HCT116 (cell line): ENCODE results near the gene CARNS1. TPM values are rescaled to one million over a fixed set of nuclear protein-coding genes. Genes with fewer than 3 reads are reported as not detected.
A peak's percentile ranks its signal among the peaks of the same experiment; 100 is the strongest.
"Not testable (repeated sequence)": the region's sequence is repeated elsewhere in the genome, so short reads cannot be mapped to it uniquely, and the experiment has no call there.

Experiments used
- ATAC-seq: fragments of 200-7000 bp; cut with Tn5 transposase; 2 replicates; pipeline ENCODE4 v1.9.1; 2020; ENCODE audit warnings: mild to moderate bottlenecking, moderate library complexity
- BruUV-seq: library from RNA; stranded (reverse); fragments of 400-500 nt; replicated peaks from 2 replicates; lab custom pipeline; 2021; lab: Mats Ljungman, UMichigan
- CTCF ChIA-PET: fragments of 300-600 bp; sonication (Branson Sonifier 250); formaldehyde crosslinking; loops from one replicate; lab custom pipeline; 2021; ENCODE audit warnings: antibody characterized with exemption; lab: Charles Lee
- POLR2A ChIA-PET: fragments of 300-600, 350-600 bp; sonication (Branson Sonifier 250); formaldehyde crosslinking; loops from one replicate; lab custom pipeline; 2021; ENCODE audit warnings: antibody characterized with exemption; lab: Charles Lee
- RAD21 ChIA-PET, 2 experiments: fragments of 300-600 bp; sonication (Branson Sonifier 250); formaldehyde crosslinking; loops; one replicate each; lab custom pipeline; 2023; ENCODE audit warnings: low total read pairs in 2 of 2; ENCODE audit not compliant: uncharacterized antibody in 2 of 2, unreplicated experiment in 2 of 2, low non-redundant PET in 1 of 2; lab: Charles Lee
- DNase-seq: peaks from one replicate; pipeline ENCODE4 v3.0.0-alpha.2; 2010; ENCODE audit warnings: low read depth, low spot score
- H2AFZ ChIP-seq: fragments of 200-600 bp; shearing (Covaris generic), sonication (generic); 2 replicates; pipeline ENCODE4 v1.6.1; 2017; ENCODE audit warnings: low read depth, mixed run types, mixed read lengths, antibody characterized with exemption, low read length; ENCODE audit not compliant: poor library complexity, severe bottlenecking
- H3K27ac ChIP-seq: 2 replicates; pipeline ENCODE4 v1.5.1; 2012; ENCODE audit warnings: low read depth, low read length
- H3K27me3 ChIP-seq: fragments of 200-600 bp; sonication (generic); 2 replicates; pipeline ENCODE4 v1.6.1; 2016; ENCODE audit warnings: mixed run types, low read length, mixed read lengths; ENCODE audit not compliant: insufficient read depth
- H3K36me3 ChIP-seq, 2 experiments: fragments of 200-500 bp in 1 of 2; fragments of 200-600 bp in 1 of 2; sonication (Bioruptor generic) in 1 of 2; sonication (generic) in 1 of 2; 2 replicates each; pipeline versions ENCODE4 v1.5.1 to v1.6.1; 2014 to 2016; ENCODE audit warnings: low read length in 2 of 2, inconsistent platforms in 1 of 2, mixed read lengths in 1 of 2, mixed run types in 1 of 2; ENCODE audit not compliant: insufficient read depth in 2 of 2, control insufficient read depth in 1 of 2
- H3K4me1 ChIP-seq, 2 experiments: fragments of 200-600 bp in 1 of 2; sonication (generic) in 1 of 2; 2 replicates each; pipeline versions ENCODE4 v1.5.1 to v1.6.1; 2012 to 2017; ENCODE audit warnings: low read length in 2 of 2, inconsistent platforms in 1 of 2, mild to moderate bottlenecking in 1 of 2, mixed read lengths in 1 of 2, mixed run types in 1 of 2, moderate library complexity in 1 of 2; ENCODE audit not compliant: insufficient read depth in 2 of 2, control insufficient read depth in 1 of 2
- H3K4me2 ChIP-seq: fragments of 200-600 bp; sonication (generic); 2 replicates; pipeline ENCODE4 v1.6.1; 2017; ENCODE audit warnings: mixed run types, low read length, mixed read lengths
- H3K4me3 ChIP-seq, 2 experiments: fragments of 200-600 bp in 1 of 2; sonication (generic) in 1 of 2; replicated peaks in 1 of 2; 2 replicates each; pipeline ENCODE4 v1.5.1; 2011 to 2016; ENCODE audit warnings: low read length in 2 of 2, control low read depth in 1 of 2, low read depth in 1 of 2, mild to moderate bottlenecking in 1 of 2, mixed read lengths in 1 of 2, mixed run types in 1 of 2
- H3K79me2 ChIP-seq: fragments of 200-600 bp; sonication (generic); 2 replicates; pipeline ENCODE4 v1.6.1; 2017; ENCODE audit warnings: mild to moderate bottlenecking, mixed run types, low read length, moderate library complexity, mixed read lengths; ENCODE audit not compliant: insufficient read depth
- H3K9ac ChIP-seq: fragments of 200-600 bp; sonication (generic); 2 replicates; pipeline ENCODE4 v1.6.1; 2016; ENCODE audit warnings: low read length, mixed read lengths
- H3K9me2 ChIP-seq: fragments of 200-600 bp; sonication (generic), shearing (Covaris generic); 2 replicates; pipeline ENCODE4 v1.6.1; 2017; ENCODE audit warnings: mixed run types, mild to moderate bottlenecking, moderate library complexity; ENCODE audit not compliant: insufficient read depth
- H3K9me3 ChIP-seq, 2 experiments: fragments of 200-500 bp in 1 of 2; fragments of 200-600 bp in 1 of 2; sonication (Bioruptor generic) in 1 of 2; sonication (generic) in 1 of 2; 2 replicates each; pipeline ENCODE4 v1.6.1; 2014 to 2017; ENCODE audit warnings: low read length in 2 of 2, mixed read lengths in 2 of 2, inconsistent platforms in 1 of 2, low read depth in 1 of 2, mild to moderate bottlenecking in 1 of 2, mixed run types in 1 of 2, moderate library complexity in 1 of 2; ENCODE audit not compliant: control insufficient read depth in 1 of 2, insufficient read depth in 1 of 2
- H4K20me1 ChIP-seq: fragments of 200-600 bp; sonication (generic), shearing (Covaris generic); 2 replicates; pipeline ENCODE4 v1.6.1; 2017; ENCODE audit warnings: mixed run types, mild to moderate bottlenecking, moderate library complexity; ENCODE audit not compliant: insufficient read depth
- CEBPB ChIP-seq: IDR thresholded peaks from 2 replicates; pipeline ENCODE4 v1.6.1; 2012; ENCODE audit warnings: low read depth
- ELF1 ChIP-seq: IDR thresholded peaks from 2 replicates; pipeline ENCODE4 v1.6.1; 2012; ENCODE audit warnings: low read depth, borderline replicate concordance
- POLR2A ChIP-seq: IDR thresholded peaks from 2 replicates; pipeline ENCODE4 v1.7.0; 2011; ENCODE audit warnings: borderline replicate concordance; ENCODE audit not compliant: insufficient read depth, insufficient read length; ENCODE audit errors: extremely low read depth
- POLR2AphosphoS5 ChIP-seq: IDR thresholded peaks from 2 replicates; pipeline ENCODE4 v1.6.1; 2011; ENCODE audit warnings: mild to moderate bottlenecking, low read depth, low read length, moderate library complexity
- RAD21 ChIP-seq: IDR thresholded peaks from 2 replicates; pipeline ENCODE4 v1.6.1; 2012; ENCODE audit warnings: low read depth, mild to moderate bottlenecking
- YY1 ChIP-seq: IDR thresholded peaks from 2 replicates; pipeline ENCODE4 v1.6.1; 2011; ENCODE audit warnings: low read length, low read depth, moderate library complexity, mild to moderate bottlenecking; ENCODE audit not compliant: insufficient replicate concordance; ENCODE audit errors: extremely low read depth
- ZFX ChIP-seq: fragments of 450-650 bp; IDR thresholded peaks from 2 replicates; pipeline ENCODE4 v1.6.1; 2017
- intact Hi-C: fragments of 100-400 bp; cut with micrococcal nuclease; formaldehyde crosslinking; loops from 2 replicates; pipeline ENCODE4 v1.10.0; 2022
- total RNA-seq: library from RNA; stranded (reverse); gene quantifications from one replicate; pipeline ENCODE4 v1.2.1, GENCODE V29; 2021; ENCODE audit not compliant: unreplicated experiment
- TF ChIP-seq, protein P1 (sequence below), 3 experiments: fragments of 200-600 bp in 1 of 3; sonication (generic) in 1 of 3; IDR thresholded peaks in 2 of 3; conservative IDR thresholded peaks in 1 of 3; 2 replicates each; pipeline ENCODE4 v1.5.1; 2012 to 2017; ENCODE audit warnings: low read depth in 2 of 3, low read length in 2 of 3, antibody characterized with exemption in 1 of 3, borderline replicate concordance in 1 of 3, control low read depth in 1 of 3, mild to moderate bottlenecking in 1 of 3, mixed read lengths in 1 of 3, mixed run types in 1 of 3, moderate library complexity in 1 of 3; ENCODE audit not compliant: insufficient read depth in 1 of 3

The CARNS1 gene
- total RNA-seq, 1 experiment from 2014 or later, result 1.0 TPM

DNA sequence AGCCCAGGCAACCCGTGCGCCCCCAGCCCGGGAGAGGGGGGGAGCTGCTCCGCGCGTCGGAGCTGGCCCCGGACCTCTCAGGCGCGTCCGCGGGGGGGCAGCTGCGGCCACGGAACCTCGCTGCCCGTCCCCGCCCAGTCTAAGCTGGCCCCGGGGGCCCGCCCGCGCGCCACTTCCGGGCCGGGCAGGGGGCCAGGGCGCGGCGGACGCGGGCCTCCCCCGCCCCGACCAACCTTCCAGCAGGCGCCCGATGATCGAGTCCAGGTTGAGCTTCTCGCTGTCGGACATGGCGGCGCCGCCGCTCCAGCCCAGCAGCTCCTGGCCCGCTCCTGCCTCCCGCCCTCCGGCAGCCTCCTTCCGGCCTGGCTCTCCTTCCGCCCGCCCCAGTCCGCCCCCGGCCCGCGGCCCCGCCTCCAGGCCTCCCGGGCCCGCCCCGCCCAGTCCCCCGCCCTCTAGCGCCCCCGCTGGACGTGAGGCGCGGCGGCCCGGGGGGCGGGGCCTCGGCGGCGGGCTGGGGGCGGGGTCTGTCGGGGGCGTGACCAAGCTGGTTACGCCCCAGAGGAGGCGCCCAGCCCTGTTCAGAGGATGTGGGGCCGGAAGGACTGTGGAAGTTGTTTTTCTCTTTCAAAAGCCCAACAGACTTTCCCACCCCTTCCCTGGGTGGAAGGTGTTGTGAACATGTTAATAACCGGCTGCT, 13.8 kb upstream of the CARNS1 start, which contains the start of gene PPP1CA:
TSS of gene PPP1CA (minus strand) at position 364 of the 697 bp plus-strand sequence. CDS start at position 288, 76 bp downstream.
- intact Hi-C loops, result loop anchor here (1.0 to 2.0 kb wide), 3 partner anchors 44 to 106 kb away; partner anchors contain the start of gene TMEM134
- H4K20me1 ChIP-seq, result no peaks in the 10 kb centered on the region
- H3K27ac ChIP-seq, result peak within 1 kb of the TSS; percentile 99
- peaks cover 24% of the 10 kb centered on the region for H3K79me2 ChIP-seq
- no peaks in the 10 kb centered on the region for H3K9me2 ChIP-seq
- no peak within 1 kb of the TSS for H2AFZ ChIP-seq
- DNase-seq (peak; percentile 53), ATAC-seq (peak; percentile 90)
- TF ChIP-seq ELF1 (no peak), RAD21 (peak; percentile 48), POLR2A (peak; percentile 24), CEBPB (no peak), YY1 (peak; percentile 34), ZFX (peak; percentile 42; the same call in 1 of the 2 replicates), POLR2AphosphoS5 (peak; percentile 90)
- TF ChIP-seq, protein P1, sequence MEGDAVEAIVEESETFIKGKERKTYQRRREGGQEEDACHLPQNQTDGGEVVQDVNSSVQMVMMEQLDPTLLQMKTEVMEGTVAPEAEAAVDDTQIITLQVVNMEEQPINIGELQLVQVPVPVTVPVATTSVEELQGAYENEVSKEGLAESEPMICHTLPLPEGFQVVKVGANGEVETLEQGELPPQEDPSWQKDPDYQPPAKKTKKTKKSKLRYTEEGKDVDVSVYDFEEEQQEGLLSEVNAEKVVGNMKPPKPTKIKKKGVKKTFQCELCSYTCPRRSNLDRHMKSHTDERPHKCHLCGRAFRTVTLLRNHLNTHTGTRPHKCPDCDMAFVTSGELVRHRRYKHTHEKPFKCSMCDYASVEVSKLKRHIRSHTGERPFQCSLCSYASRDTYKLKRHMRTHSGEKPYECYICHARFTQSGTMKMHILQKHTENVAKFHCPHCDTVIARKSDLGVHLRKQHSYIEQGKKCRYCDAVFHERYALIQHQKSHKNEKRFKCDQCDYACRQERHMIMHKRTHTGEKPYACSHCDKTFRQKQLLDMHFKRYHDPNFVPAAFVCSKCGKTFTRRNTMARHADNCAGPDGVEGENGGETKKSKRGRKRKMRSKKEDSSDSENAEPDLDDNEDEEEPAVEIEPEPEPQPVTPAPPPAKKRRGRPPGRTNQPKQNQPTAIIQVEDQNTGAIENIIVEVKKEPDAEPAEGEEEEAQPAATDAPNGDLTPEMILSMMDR (IDR thresholded peaks at IDR 0.05 in 2 of 3, conservative IDR thresholded peaks at IDR 0.05 in 1 of 3; ENCODE audit: borderline replicate concordance in 1 of 3, insufficient read depth in 1 of 3, low read depth in 2 of 3, low read length in 2 of 3), result peak in 1 of 3 experiments; percentile 33; a peak in 3 of 6 replicates
- H3K9me3 ChIP-seq, result no peaks in the 10 kb centered on the region
- no peaks in the 10 kb centered on the region for H3K27me3 ChIP-seq
- no TSS peak for BruUV-seq
- CTCF ChIA-PET, result interaction anchor here (0.6 to 2.1 kb wide), 25 partner anchors 10 to 552 kb away, joined by 3 to 17 read pairs (median 5); partner anchors contain the start of genes AIP, NUDT8, PITPNM1 and POLD4
- peaks cover 9 to 18% of the 10 kb centered on the region in 2 experiments for H3K4me1 ChIP-seq
- RAD21 ChIA-PET, result interaction anchor here (0.8 to 1.7 kb wide), 5 partner anchors 12 to 81 kb away, joined by 4 to 6 read pairs (median 4); partner anchors contain the start of genes AIP (in 1 of the 2) and TMEM134 (in 1 of the 2)
- H3K4me2 ChIP-seq, result peak within 1 kb of the TSS; percentile 96
- H3K4me3 ChIP-seq, result peak within 1 kb of the TSS; percentile 82 to 90
- peak within 1 kb of the TSS; percentile 96 for H3K9ac ChIP-seq
- POLR2A ChIA-PET, result interaction anchor here (0.5 to 1.8 kb wide), 9 partner anchors 10 to 84 kb away, joined by 3 to 8 read pairs (median 4); partner anchors contain the start of genes POLD4 and RAD9A
- peaks cover 13 to 26% of the 10 kb centered on the region in 2 experiments; a peak in 3 of 4 replicates for H3K36me3 ChIP-seq

DNA sequence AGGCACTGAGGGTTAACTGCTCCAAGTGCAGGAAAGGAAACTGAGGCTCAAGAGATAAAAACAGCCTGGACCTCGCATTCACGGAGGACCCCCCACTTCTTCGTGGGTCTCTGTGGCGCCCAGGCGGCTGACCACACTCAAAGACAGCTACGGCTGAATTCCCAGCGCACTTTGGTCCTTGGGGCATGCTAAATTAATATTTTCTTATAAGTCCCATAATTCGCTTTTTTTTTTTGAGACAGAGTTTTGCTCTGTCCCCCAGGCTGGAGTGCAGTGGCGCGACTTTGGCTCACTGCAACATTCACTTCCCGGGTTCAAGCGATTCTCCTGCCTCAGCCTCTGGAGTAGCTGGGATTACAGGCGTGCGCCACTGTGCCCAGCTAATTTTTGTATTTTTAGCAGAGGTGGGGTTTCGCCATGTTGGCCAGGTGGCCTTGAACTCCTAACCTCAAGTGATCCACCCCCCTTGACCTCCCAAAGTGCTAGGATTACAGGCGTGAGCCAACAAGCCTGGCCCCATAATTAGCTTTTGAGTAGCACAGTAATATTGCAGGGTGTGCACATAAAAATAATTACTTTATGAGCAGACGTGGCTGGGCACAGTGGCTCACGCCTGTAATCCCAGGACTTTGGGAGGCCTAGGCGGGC, 13.2 kb upstream of the CARNS1 start:
- peaks cover 9 to 21% of the 10 kb centered on the region in 2 experiments; a peak in 3 of 4 replicates for H3K36me3 ChIP-seq
- H3K9me3 ChIP-seq, H4K20me1 ChIP-seq, H3K27me3 ChIP-seq, H3K9me2 ChIP-seq, ATAC-seq, DNase-seq, H2AFZ ChIP-seq: not testable (repeated sequence)
- ChIA-PET CTCF (interaction anchor here (0.6 to 2.1 kb wide), 19 partner anchors 10 to 553 kb away, joined by 3 to 17 read pairs (median 5); partner anchors contain the start of genes AIP, NUDT8, PITPNM1 and POLD4), RAD21 (interaction anchor here (1.0 to 1.7 kb wide), 4 partner anchors 13 to 81 kb away, joined by 4 to 6 read pairs (median 4); partner anchors contain the start of genes AIP (in 1 of the 2) and TMEM134 (in 1 of the 2)), POLR2A (interaction anchor here (0.5 to 1.8 kb wide), 5 partner anchors 10 to 80 kb away, joined by 3 to 8 read pairs (median 5); partner anchors contain the start of genes POLD4 and RAD9A)
- BruUV-seq, result TSS peak; percentile 95
- H3K27ac ChIP-seq, result peak overlapping the region; percentile 69
- intact Hi-C loops, result loop anchor here (1.0 to 2.0 kb wide), 2 partner anchors 45 to 66 kb away; partner anchors contain the start of gene TMEM134
- peak overlapping the region; percentile 89 for H3K4me2 ChIP-seq
- H3K9ac ChIP-seq, result peak overlapping the region; percentile 55
- peaks cover 24% of the 10 kb centered on the region for H3K79me2 ChIP-seq
- peak overlapping the region; percentile 23 to 48 for H3K4me3 ChIP-seq
- peaks cover 9 to 18% of the 10 kb centered on the region in 2 experiments for H3K4me1 ChIP-seq
